SH-SY5Y (cell line): ENCODE data around the gene RPS14.

ENCODE experiments used
- GATA2 ChIP-seq: IDR thresholded peaks from 2 replicates; pipeline ENCODE4 v1.6.1; 2011; ENCODE audit warnings: mild to moderate bottlenecking, low read depth, low read length
- GATA3 ChIP-seq: IDR thresholded peaks from 2 replicates; pipeline ENCODE4 v1.6.1; 2011; ENCODE audit warnings: low read depth, mild to moderate bottlenecking, low read length, moderate library complexity

Gene RPS14

DNA sequence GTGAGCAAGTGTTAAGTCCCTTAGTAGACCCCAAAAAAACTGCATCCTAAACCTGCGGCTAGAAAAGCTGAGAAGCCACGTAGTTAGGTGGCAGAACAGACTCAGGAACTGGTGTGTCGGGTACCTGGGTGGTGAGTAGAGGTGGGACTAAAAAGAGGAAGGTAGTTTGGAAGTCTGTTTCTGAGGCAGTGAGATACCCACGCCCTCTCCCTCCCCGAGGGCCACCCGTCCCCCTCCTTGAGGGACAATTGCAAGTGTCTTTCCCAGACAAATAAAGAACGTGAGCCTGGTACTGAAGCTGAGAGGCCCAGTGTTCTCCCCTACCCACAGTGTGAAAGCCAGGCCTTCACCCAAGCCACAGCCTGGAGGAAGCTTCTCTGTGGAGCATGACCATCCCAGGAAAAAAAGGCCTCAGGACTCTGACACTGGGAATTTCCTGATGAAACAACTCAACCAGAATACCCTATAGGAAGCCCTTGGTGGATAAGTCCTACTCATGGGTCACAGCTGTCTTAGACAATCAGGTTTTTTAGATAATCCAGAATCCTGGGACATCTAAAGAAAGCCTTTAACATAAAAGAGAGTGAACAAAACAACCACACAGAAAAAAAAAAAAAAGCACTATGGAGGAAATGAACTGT lies 29.8 kb downstream of the RPS14 start:
- TF ChIP-seq GATA3 (no peak), GATA2 (no peak)

DNA sequence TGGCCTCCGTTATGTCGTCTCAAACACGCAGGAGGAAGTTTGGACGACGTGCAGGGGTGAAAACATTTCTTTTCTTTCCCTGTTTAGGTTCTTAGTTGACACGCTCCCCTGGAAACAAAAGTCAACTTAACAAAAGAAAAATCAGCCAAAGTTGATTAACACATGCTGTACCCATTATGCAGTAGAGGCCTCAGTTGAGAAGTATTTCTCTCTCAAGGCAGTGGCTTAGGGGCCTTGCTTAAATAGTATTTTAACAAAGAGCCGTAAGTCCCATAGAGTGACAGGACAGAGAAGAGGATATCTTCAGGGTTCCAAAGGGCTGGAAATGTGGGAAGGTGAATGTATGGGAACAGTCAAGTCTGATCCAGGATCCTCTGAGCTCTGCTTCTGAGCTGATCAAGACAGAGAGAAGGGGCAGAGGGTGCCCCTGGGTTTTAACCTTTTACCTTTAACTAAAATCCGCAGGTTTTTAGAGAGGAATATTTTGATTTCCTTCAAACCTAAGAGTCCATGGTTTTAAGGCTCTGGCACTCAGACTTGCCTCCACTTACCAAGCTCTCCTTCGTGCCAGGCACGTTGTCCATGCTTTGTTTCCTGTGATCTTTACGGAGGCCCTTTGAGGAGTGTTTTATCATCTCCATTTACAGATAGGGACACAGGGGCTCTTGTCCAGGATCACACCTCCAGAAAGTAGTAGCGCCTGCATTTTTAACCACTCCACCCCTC lies 36.2 kb downstream of the RPS14 start:
- TF ChIP-seq GATA2 (no peak), GATA3 (no peak)

DNA sequence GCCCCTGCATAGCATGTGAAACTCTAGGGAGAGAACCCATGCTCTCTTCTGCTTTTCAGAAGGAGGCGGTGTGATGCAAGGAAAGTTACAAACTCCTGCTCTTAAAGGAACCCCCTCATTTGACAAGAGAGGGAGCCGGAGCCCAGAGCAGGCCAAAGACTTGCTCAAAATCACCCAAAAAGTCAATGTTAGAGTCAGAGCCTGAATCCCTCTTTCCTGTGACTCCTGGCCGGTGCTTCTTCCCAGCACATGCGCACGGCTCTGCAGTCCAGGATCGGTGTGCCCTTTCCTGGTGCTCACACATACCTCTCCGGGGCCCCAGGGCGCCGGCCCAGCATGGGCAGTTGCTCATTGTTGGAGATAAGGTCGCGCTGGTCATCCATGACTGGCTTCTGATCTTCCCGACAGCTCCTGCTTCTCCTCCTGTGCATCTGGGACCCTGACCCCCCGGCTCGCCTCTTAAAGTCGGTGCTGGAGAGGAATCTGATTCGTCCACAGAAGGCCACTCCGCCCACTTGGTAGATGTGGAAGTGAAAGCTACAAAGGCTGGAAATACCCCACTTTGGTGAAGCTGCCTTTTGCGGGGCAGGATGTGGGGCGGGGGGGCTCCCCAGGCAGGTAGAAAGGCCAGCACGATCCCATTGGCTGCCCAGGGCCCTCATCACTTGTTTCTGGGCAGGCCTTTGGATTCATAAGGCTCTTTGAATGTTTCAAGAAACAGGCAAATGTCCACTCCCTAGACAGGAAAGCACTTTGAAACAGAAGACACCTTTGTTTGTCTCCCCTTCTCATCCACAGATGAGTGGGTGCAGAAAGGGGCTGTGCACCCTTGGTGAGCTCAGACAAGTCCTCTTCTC lies 37.0 kb downstream of the RPS14 start, which contains the start of gene CD74:
TSS of gene CD74 (minus strand) at position 592 of the 857 bp plus-strand sequence. CDS start at position 431, 161 bp downstream.
- TF ChIP-seq GATA3 (no peak), GATA2 (no peak)

DNA sequence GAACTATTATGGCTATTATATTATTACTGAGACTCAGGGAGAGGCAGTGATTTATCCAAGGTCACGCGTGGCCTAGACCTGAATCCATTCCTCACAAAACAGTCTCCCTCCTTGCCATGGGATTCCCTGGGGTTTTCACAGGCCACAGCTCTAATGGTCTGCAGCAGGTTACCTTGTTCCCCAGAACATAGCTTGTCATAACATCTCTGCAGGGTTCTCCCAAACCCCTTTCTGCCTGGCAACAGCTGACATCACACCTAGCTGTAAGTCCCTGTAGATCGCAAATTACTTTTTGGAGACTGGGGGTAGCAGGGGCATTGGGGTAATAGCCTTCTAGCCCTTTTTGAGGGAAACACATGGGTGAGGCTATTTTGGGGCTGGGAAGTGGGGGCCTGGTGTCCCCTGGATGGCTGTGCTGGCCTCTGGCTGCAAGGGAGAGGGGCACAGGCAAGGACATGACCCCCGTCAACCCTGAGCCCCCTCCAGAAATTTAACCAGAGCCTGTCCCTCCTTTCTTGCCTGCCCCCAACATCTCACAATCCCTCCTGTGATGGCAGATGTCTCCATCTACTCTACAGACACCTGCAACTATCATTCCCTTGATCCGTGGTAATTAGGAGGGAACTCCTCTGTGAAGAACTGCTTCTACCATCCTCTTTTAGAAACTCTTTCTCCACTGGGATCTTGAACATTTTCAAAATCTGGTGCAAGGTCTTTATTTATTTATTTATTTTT lies 38.1 kb downstream of the RPS14 start:
- TF ChIP-seq GATA3 (no peak), GATA2 (no peak)

DNA sequence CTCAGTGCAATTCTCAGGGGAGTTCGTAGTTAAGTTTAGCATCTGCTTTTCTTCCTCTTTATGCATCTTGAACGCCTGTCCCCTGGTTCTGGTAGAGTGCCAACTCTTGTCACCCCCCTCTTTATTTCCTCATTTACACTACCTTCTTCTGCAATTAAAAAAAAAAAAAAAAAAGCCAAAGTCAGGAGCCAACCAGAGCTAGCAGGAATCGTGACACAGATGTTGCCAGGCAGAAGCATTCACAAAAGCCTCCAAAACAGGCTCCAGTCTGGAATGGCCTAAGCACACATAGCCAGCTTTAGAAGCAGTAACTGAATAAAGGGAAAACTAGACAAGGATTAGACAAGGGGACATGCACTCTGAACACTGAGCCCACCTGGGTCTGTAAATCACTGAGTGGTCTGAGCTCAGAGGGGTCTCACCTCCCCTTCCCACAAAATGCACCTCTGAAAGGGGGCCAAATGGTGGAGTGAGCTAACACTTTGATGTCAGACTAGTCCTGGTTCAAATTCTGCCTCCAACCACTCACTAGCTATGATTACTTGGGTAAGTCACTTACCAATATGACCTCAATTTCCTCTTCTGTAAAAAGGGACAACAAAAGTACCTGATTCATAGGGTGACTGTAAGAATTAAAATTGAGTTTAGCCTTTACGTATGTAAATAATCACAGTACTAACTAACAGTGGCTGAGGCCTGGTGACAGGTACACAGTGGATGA lies 38.9 kb downstream of the RPS14 start:
- no peak for TF ChIP-seq GATA3
- TF ChIP-seq GATA2, result no peak

DNA sequence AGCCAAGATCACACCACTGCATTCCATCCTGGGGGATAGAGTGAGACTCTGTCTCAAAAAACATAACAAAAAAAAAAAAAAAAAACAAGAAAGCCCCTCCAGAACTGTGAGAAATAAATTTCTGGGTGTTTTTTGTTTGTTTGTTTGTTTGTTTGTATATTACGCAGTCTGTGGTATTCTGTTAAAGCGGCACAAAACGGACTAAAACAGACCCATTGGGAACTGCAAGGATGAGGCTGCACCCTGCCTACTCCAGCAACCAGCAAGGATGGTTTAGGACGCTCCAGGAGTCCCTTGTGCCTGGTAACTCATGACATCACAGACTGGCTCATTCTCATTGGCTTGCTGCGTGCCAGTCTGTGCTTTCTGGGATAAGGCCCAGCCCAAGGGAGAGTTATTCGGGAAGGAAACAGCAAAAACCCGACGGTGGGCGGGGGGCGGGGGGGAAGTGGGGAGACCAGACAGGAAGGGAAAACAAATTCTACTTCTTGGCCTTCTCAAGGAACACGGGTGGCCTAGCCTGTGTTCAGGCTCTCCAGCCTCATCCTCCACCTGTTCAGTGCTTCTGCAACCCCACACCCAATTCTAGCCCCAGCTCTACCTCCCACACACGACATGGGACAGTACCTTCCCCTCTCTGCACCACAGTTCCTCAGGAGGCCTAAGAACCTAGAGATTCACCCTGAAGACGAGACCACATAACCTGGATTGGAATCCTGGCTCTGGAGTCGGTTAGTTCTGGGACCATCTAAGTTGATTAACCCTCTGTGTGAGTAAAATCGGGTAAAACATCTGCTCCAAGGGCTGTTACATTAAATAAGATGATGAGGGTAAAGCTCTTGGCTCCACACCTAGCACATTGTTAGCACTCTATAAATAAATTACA lies 39.7 kb downstream of the RPS14 start:
- TF ChIP-seq GATA2 (no peak), GATA3 (no peak)

DNA sequence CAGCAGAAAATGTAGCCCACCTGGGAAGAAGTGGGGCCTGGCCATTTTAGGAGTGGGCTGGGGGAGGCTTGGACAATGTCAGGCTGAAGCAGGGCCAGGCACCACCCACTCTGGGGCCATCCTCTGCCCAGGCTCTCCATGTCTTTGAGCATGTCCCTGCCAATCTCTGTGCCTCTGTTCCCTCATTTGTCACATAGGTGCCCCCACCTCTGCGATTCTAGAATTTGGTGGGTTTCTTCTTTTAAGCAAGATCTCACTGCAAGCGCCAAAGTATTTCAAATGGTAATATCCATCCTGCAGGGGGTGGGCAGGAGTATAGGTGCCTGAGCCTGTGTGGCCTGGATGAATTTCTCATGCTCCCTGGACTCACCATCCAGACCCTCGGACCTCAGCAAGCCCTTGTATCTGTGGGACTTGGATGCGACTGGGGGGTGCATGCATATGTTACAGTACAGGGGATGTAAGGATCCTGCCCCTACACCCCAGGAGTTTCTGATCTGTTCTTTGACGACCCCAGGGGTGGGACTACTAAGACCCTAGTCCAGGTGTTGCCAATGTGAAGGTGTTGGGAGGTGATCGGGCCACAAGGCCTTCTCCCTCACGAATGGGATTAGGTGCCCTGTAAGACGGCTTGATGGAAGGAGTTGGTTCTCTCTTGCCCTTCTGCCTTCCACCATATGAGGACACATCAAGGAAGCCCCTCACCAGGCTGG lies 41.2 kb downstream of the RPS14 start:
- TF ChIP-seq GATA3 (no peak), GATA2 (no peak)

DNA sequence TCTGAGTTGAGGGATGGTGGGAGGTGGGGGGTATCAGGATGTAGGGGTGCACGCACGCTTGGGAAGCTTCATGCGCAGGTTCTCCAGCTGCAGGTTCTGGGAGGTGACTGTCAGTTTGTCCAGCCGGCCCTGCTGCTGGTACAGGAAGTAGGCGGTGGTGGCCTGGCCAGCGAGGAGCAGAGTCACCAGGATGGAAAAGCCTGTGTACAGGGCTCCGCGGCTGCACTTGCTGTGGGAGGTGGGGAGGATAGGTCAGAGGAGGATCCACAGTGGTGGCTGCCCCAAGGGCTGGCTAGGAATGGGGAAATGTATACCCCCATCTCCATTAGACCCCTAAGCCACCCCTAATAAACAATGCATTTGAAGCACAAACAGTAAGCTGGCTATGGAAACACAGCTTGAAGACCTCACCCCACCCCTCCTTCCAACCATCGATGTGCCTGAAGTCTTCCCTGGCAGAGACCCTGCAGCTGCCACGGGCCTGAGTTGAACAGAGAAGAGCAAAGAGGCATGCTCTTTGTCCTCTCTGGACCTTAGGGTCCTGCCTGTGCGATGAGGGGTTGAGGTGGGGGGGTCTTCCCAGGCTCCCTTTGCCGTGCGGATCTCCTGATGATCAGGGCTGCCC lies 42.3 kb downstream of the RPS14 start:
- no peak for TF ChIP-seq GATA3
- no peak for TF ChIP-seq GATA2

DNA sequence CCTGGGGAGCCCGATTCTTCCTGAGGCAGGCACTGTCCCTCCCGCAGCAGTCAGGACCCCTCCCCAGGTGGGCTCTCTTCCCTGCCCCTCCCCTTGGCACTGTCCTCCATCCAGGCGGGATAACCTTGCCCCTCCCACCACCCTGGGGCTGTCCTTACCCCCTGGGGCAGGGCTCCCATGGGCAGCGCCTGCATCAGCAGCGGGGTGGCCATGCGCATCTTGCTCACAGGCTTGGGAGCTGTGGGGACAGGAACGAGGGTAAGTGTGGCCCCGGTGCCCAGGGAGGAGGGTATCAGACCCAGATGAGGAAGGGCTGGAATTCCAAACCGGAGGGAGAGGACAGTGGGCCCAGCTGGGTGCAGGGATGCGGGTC lies 42.8 kb downstream of the RPS14 start:
- TF ChIP-seq GATA3 (no peak), GATA2 (no peak)

DNA sequence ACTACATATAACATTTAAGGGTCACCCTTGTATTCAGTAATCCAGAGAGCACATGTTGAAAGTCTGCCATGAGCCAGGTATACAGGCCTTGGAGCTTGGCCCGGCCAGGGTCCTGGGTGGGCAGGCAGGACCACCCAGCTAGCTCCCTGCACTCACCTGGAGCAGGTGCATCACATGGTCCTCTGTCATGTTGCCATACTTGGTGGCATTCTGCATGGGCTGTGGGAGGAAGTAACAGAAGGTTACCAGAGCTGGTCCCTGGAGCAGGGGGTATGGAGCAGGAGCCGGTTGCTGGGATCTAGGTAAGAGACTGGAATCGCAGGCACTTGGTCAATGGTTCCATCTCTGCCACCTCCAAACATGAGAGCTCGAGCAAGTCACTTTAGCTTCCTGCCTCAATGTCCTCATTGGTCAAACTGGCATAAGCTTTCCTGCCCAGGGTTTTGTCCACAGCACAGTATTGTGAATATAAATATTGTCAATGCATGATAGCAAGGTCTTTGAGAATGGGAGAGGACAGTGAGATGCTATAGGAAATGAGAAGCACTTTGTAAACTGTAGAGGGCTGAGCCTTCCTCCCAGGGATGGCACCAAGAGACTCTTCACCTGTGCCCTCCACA lies 43.3 kb downstream of the RPS14 start:
- TF ChIP-seq GATA3, result no peak
- no peak for TF ChIP-seq GATA2
